ENCODE results near the gene PGPEP1. TPM values are rescaled to one million over a fixed set of nuclear protein-coding genes. Genes with fewer than 3 reads are reported as not detected.
A peak's percentile ranks its signal among the peaks of the same experiment; 100 is the strongest.

Gene PGPEP1
- total RNA-seq, 4 donors from 2014 or later, result 0.83 to 10.1 (median 5.3) TPM

GRCh38 chr19:18368504-18369222 lies 28.3 kb downstream of the PGPEP1 start:
- WGBS, 2 donors, result 95 to 100% methylated on average over 1 to 5 of the region's 15 CpGs
- Histone ChIP-seq H3K27me3 (no peaks in the 10 kb centered on the region), H3K4me3 (no peak overlapping the region), H3K36me3 (peaks cover 0 to 1% (median 0%) of the 10 kb centered on the region in 3 donors), H3K9me3 (no peaks in the 10 kb centered on the region), H3K27ac (no peak overlapping the region), H3K4me1 (peaks cover 15 to 34% (median 24%) of the 10 kb centered on the region in 3 donors)
- no peak for TF ChIP-seq POLR2A (IDR thresholded peaks at IDR 0.05)
- TF ChIP-seq, protein P1, sequence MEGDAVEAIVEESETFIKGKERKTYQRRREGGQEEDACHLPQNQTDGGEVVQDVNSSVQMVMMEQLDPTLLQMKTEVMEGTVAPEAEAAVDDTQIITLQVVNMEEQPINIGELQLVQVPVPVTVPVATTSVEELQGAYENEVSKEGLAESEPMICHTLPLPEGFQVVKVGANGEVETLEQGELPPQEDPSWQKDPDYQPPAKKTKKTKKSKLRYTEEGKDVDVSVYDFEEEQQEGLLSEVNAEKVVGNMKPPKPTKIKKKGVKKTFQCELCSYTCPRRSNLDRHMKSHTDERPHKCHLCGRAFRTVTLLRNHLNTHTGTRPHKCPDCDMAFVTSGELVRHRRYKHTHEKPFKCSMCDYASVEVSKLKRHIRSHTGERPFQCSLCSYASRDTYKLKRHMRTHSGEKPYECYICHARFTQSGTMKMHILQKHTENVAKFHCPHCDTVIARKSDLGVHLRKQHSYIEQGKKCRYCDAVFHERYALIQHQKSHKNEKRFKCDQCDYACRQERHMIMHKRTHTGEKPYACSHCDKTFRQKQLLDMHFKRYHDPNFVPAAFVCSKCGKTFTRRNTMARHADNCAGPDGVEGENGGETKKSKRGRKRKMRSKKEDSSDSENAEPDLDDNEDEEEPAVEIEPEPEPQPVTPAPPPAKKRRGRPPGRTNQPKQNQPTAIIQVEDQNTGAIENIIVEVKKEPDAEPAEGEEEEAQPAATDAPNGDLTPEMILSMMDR (IDR thresholded peaks at IDR 0.05), result no peak
- intact Hi-C loops (cut with DNase I), result no loop called here
- DNase-seq, result no peak

DNA sequence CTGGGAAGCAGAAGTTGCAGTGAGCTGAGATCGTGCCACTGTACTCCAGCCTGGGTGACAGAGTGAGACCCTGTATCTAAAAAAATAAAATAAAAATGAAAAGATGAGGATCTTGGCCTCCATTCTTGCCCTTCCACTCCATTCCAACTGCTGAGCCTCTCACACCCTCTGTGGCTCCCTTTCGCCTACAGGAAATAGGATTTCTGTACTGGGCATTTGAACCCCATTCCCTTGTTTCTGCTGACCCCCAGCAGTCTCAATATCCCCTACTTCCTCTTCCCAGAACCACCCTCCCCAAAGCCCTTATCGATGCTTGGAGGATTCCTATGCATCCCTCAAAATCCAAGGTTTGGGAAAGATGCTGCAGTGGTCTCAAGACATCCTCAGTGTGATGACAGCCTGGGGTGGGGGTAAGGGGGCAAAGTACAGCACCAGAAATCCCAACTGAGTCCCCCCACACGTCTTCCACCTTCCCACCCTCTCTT lies 33.1 kb downstream of the PGPEP1 start:
- TF ChIP-seq POLR2A (IDR thresholded peaks at IDR 0.05), result no peak
- TF ChIP-seq, protein P1 (IDR thresholded peaks at IDR 0.05), result no peak
- Histone ChIP-seq H3K27ac (peak overlapping the region; percentile 47 to 83 (median 79)), H3K4me3 (no peak overlapping the region), H3K9me3 (no peaks in the 10 kb centered on the region), H3K36me3 (no peaks in the 10 kb centered on the region), H3K4me1 (peaks cover 18 to 40% (median 23%) of the 10 kb centered on the region in 3 donors), H3K27me3 (no peaks in the 10 kb centered on the region)
- intact Hi-C loops (cut with DNase I), result no loop called here
- 51 to 63% methylated on average over 4 of the region's 4 CpGs for WGBS, 2 donors
- no peak for DNase-seq

GRCh38 chr19:18373892-18374629 lies 33.7 kb downstream of the PGPEP1 start:
- no peaks in the 10 kb centered on the region for H3K9me3 ChIP-seq
- H3K4me1 ChIP-seq, result peaks cover 23 to 43% (median 26%) of the 10 kb centered on the region in 3 donors
- WGBS, 2 donors, result 19 to 23% methylated on average over 8 to 11 of the region's 17 CpGs
- TF ChIP-seq, protein P1 (IDR thresholded peaks at IDR 0.05), result no peak
- TF ChIP-seq POLR2A (IDR thresholded peaks at IDR 0.05), result no peak
- intact Hi-C loops (cut with DNase I), result no loop called here
- H3K27ac ChIP-seq, result peak overlapping the region; percentile 47 to 83 (median 79)
- H3K27me3 ChIP-seq, result no peaks in the 10 kb centered on the region
- DNase-seq, result peak; percentile 69
- no peaks in the 10 kb centered on the region for H3K36me3 ChIP-seq
- H3K4me3 ChIP-seq, result peak overlapping the region in 2 of 4 donors; percentile 5 to 10

GRCh38 chr19:18377026-18377425 lies 36.6 kb downstream of the PGPEP1 start:
- Histone ChIP-seq H3K9me3 (no peaks in the 10 kb centered on the region), H3K27me3 (no peaks in the 10 kb centered on the region), H3K4me3 (no peak overlapping the region), H3K36me3 (no peaks in the 10 kb centered on the region), H3K27ac (peak overlapping the region in 1 of 4 donors; percentile 1), H3K4me1 (peaks cover 35 to 62% (median 40%) of the 10 kb centered on the region in 3 donors)
- DNase-seq, result no peak
- 48 to 67% methylated on average over 6 of the region's 6 CpGs for WGBS, 2 donors
- intact Hi-C loops (cut with DNase I), result no loop called here
- TF ChIP-seq POLR2A (IDR thresholded peaks at IDR 0.05), result no peak
- TF ChIP-seq, protein P1 (IDR thresholded peaks at IDR 0.05), result no peak

Measured in esophagus squamous epithelium (tissue), 5 donors.